Osteoblast (primary cell): ENCODE measurements around the gene WDR73. TPM values are rescaled to one million over a fixed set of nuclear protein-coding genes. Genes with fewer than 3 reads are reported as not detected.
A peak's percentile ranks its signal among the peaks of the same experiment; 100 is the strongest.

Source experiments
- DNase-seq: peaks from one replicate; pipeline ENCODE4 v3.0.0; 2011; ENCODE audit warnings: low spot score, mixed read lengths; ENCODE audit not compliant: insufficient read length; ENCODE audit errors: missing footprints
- H2AFZ ChIP-seq: 2 replicates; pipeline ENCODE4 v1.6.0; 2011; ENCODE audit warnings: mild to moderate bottlenecking, low read length
- H3K27ac ChIP-seq: 2 replicates; pipeline ENCODE4 v1.5.1; 2011; ENCODE audit warnings: mild to moderate bottlenecking, low read depth, low read length, moderate library complexity
- H3K27me3 ChIP-seq: 2 replicates; pipeline ENCODE4 v1.6.0; 2012; ENCODE audit warnings: mild to moderate bottlenecking, control low read depth, inconsistent platforms, low read length, moderate library complexity; ENCODE audit not compliant: insufficient read depth
- H3K36me3 ChIP-seq: 2 replicates; pipeline ENCODE4 v1.5.1; 2011; ENCODE audit warnings: mild to moderate bottlenecking, low read length, control low read depth, moderate library complexity; ENCODE audit not compliant: insufficient read depth
- H3K4me1 ChIP-seq: 2 replicates; pipeline ENCODE4 v1.5.1; 2011; ENCODE audit warnings: mild to moderate bottlenecking, low read length, control low read depth, moderate library complexity; ENCODE audit not compliant: insufficient read depth
- H3K4me2 ChIP-seq: 2 replicates; pipeline ENCODE4 v1.6.0; 2011; ENCODE audit warnings: mild to moderate bottlenecking, low read length; ENCODE audit not compliant: insufficient read depth
- H3K4me3 ChIP-seq: fragments of 200-600 bp; sonication (generic); 3 replicates; pipeline ENCODE4 v1.5.1; 2012; ENCODE audit warnings: mild to moderate bottlenecking, low read length, inconsistent platforms; ENCODE audit not compliant: insufficient read depth
- H3K79me2 ChIP-seq: 2 replicates; pipeline ENCODE4 v1.6.0; 2012; ENCODE audit warnings: mild to moderate bottlenecking, low read length, control low read depth, inconsistent platforms; ENCODE audit not compliant: insufficient read depth
- H3K9me3 ChIP-seq: 2 replicates; pipeline ENCODE4 v1.5.1; 2011; ENCODE audit warnings: low read depth, low read length, control low read depth
- H4K20me1 ChIP-seq: 2 replicates; pipeline ENCODE4 v1.6.0; 2012; ENCODE audit warnings: mild to moderate bottlenecking, low read length, control low read depth; ENCODE audit not compliant: insufficient read depth
- total RNA-seq: library from RNA; depleted of rRNA; stranded (reverse); fragments of >200 nt; gene quantifications from 2 replicates; pipeline ENCODE4 v1.2.3, GENCODE V29; 2012
- TF ChIP-seq, protein P1 (sequence below): IDR thresholded peaks from 2 replicates; pipeline ENCODE4 v1.5.1; 2011; ENCODE audit warnings: mild to moderate bottlenecking, low read depth, low read length, moderate library complexity; ENCODE audit errors: extremely low read depth

WDR73 gene
- total RNA-seq, 1 donor = 35.1 TPM

GRCh38 chr15:84669726-84670125, 15.6 kb upstream of the WDR73 start:
- no peak overlapping the region for H2AFZ ChIP-seq
- H3K27me3 ChIP-seq = no peaks in the 10 kb centered on the region
- DNase-seq = peak; percentile 81
- H3K4me1 ChIP-seq = peaks cover 40% of the 10 kb centered on the region
- H3K79me2 ChIP-seq = peaks cover 11% of the 10 kb centered on the region
- H3K27ac ChIP-seq = peak overlapping the region; percentile 84
- H4K20me1 ChIP-seq = peaks cover 4% of the 10 kb centered on the region
- no peaks in the 10 kb centered on the region for H3K9me3 ChIP-seq
- H3K36me3 ChIP-seq = peaks cover 40% of the 10 kb centered on the region
- H3K4me3 ChIP-seq = no peak overlapping the region
- TF ChIP-seq, protein P1, sequence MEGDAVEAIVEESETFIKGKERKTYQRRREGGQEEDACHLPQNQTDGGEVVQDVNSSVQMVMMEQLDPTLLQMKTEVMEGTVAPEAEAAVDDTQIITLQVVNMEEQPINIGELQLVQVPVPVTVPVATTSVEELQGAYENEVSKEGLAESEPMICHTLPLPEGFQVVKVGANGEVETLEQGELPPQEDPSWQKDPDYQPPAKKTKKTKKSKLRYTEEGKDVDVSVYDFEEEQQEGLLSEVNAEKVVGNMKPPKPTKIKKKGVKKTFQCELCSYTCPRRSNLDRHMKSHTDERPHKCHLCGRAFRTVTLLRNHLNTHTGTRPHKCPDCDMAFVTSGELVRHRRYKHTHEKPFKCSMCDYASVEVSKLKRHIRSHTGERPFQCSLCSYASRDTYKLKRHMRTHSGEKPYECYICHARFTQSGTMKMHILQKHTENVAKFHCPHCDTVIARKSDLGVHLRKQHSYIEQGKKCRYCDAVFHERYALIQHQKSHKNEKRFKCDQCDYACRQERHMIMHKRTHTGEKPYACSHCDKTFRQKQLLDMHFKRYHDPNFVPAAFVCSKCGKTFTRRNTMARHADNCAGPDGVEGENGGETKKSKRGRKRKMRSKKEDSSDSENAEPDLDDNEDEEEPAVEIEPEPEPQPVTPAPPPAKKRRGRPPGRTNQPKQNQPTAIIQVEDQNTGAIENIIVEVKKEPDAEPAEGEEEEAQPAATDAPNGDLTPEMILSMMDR = no peak
- no peak overlapping the region for H3K4me2 ChIP-seq

- Histone ChIP-seq H3K9me3 (no peaks in the 10 kb centered on the region), H3K4me3 (no peak overlapping the region), H3K36me3 (peaks cover 38% of the 10 kb centered on the region), H3K4me2 (peak overlapping the region; percentile 0), H3K4me1 (peaks cover 40% of the 10 kb centered on the region), H3K27ac (peak overlapping the region; percentile 84), H4K20me1 (peaks cover 4% of the 10 kb centered on the region), H2AFZ (no peak overlapping the region), H3K27me3 (no peaks in the 10 kb centered on the region), H3K79me2 (peaks cover 11% of the 10 kb centered on the region)
- TF ChIP-seq, protein P1 = no peak
- DNase-seq = no peak
These were observed 14.3 kb upstream of the WDR73 start for GRCh38 chr15:84668221-84668982.

DNA sequence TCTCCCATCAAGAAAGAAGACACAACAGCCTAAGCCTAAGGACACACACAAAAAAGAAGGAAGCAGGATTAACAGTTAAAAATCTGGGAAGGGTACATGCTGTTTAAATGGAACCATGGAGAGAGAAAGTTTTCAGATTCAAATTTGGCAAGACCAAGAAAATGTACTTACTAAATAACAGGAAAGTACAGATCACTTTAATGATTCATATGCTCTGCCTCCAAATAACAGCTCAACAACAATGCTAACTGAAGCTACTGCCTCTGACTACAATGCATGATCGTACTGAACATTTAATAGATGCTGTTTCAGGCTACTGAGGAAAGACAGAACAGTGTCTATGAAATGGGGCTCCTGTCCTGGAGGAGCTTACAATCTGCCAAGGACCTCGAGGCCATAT, 12.3 kb upstream of the WDR73 start:
- no peak overlapping the region for H3K4me3 ChIP-seq
- H3K4me2 ChIP-seq = no peak overlapping the region
- H3K27ac ChIP-seq = no peak overlapping the region
- no peaks in the 10 kb centered on the region for H3K9me3 ChIP-seq
- peaks cover 32% of the 10 kb centered on the region for H3K4me1 ChIP-seq
- no peak overlapping the region for H2AFZ ChIP-seq
- H3K79me2 ChIP-seq = peaks cover 11% of the 10 kb centered on the region
- H3K36me3 ChIP-seq = peaks cover 41% of the 10 kb centered on the region
- TF ChIP-seq, protein P1 = no peak
- H4K20me1 ChIP-seq = peaks cover 4% of the 10 kb centered on the region
- DNase-seq = peak; percentile 66
- H3K27me3 ChIP-seq = no peaks in the 10 kb centered on the region

DNA sequence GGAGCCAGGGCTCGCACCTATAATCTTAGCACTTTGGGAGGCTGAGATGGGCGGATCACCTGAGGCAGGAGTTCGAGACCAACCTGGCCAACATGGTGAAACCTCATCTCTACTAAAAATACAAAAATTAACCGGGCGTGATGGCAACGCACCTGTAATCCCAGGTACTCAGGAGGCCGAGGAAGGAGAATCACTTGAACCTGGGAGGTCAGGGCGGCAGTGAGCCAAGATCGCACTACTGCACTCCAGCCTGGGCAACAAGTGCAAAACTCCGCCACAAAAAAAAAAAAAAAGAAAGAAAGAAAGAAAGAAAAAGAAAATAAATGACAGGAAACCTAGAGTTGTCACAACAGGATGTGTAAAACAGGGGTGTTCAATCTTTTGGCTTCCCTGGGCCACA, 6.9 kb upstream of the WDR73 start:
- peaks cover 17% of the 10 kb centered on the region for H3K36me3 ChIP-seq
- H3K4me2 ChIP-seq = no peak overlapping the region
- no peaks in the 10 kb centered on the region for H3K79me2 ChIP-seq
- no peaks in the 10 kb centered on the region for H4K20me1 ChIP-seq
- H3K27ac ChIP-seq = no peak overlapping the region
- no peak overlapping the region for H2AFZ ChIP-seq
- DNase-seq = no peak
- H3K4me1 ChIP-seq = peaks cover 10% of the 10 kb centered on the region
- H3K9me3 ChIP-seq = no peaks in the 10 kb centered on the region
- no peaks in the 10 kb centered on the region for H3K27me3 ChIP-seq
- no peak overlapping the region for H3K4me3 ChIP-seq
- TF ChIP-seq, protein P1 = no peak
